GM19023 (cell line): Measurements from ENCODE around the gene AMIGO3.

Source experiments
- ATAC-seq: cut with Tn5 transposase; IDR thresholded peaks from one replicate; pipeline ENCODE4 v1.9.1; 2021; ENCODE audit warnings: mild to moderate bottlenecking, moderate library complexity; ENCODE audit not compliant: unreplicated experiment

The AMIGO3 gene

GRCh38 chr3:49671291-49672288 lies 47.9 kb downstream of the AMIGO3 start:
- no peak for ATAC-seq

GRCh38 chr3:49670940-49671290 lies 48.6 kb downstream of the AMIGO3 start:
- ATAC-seq: no peak

DNA sequence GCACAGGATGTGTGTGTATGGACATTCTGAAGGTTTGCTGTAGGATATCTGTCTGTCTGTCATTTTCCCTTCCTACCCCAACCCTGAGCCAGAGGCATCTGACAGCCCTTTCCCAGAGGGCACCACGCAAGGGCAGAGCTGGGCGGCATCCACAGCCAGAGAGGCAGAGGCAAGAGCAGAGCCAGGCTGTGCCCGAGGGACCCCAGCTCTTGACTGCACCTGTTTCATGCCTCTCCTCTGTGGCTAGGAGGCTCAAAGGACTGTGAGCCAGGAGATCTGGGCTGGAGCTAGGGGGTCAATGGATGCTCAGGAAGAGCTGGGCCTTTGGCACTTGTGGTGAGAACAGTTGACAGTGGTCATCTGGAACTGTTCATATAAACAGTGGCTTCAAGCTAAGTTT lies 50.1 kb downstream of the AMIGO3 start:
- no peak for ATAC-seq

DNA sequence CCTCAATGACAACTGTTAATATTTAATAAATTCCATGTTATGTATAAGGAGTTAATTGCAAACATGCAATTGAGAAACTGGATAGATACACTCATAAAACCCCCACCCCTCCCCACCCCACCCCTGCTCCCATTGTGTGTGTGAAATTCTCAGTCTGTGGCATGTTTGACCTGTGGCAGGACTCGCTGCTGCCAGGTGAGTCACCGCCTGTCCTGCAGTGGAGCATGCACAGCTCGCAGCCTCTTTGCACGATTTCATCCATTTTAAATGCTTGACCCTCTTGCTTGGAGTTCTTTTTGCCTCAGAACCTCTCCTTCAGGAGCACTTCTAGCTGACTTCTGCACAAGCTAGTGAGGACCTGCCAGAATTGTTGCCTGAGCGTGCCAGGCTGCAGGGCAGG lies 50.6 kb downstream of the AMIGO3 start:
- no peak for ATAC-seq

DNA sequence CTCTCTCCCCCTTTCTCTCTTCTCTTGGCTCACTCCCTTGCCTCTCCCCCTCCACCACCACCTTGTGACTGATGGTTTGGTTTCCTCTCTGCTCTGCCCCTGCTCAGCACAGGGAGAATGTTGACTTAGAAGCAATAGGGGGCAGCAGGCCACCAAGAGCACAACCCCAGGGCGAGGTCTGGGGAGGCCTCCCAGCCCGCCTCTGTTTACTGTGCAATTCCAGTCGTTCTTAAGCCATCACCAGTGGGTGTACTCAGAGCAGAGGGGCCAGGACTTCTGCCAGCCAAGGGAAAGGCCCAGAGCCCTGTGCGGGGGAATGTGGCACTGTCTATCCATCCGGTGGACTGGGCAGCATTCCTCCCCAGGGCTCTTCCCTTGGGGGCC lies 51.1 kb downstream of the AMIGO3 start:
- ATAC-seq: no peak

DNA sequence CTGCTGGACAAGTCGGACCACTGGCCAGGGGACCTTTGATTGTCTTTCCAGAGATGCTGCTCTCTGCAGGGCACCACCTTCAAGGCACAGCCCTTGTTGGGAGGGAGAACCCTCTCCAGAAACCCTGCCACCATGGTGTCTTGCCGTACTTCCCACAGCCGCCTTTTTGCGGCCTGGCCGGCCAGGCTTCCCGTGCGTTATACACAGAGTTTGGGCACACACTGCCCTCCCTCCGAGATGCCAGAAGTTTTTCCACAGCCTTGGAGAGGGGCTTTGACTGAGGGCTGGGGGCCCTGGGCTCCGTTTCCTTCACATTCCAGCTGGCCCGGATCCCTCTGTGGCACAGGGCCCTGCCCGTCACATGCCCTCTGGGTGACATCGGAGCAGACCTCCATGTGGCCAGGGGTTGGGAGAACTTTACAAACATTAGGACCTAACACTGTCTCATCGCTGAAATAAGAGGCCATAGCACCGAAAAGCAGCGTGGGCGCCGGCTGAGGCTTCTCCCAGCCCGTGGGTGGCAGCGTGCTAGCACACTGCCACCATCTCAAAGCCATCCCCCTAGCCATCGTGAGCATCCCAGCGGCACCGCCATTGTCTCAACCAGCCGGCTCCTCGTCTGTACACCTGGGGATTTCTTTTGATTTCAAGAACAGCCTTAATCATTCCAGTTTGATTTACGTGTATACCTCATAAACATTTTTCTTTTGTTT lies 51.6 kb downstream of the AMIGO3 start:
- ATAC-seq: no peak
